ENCODE measurements around the gene SH3PXD2A.

DNA sequence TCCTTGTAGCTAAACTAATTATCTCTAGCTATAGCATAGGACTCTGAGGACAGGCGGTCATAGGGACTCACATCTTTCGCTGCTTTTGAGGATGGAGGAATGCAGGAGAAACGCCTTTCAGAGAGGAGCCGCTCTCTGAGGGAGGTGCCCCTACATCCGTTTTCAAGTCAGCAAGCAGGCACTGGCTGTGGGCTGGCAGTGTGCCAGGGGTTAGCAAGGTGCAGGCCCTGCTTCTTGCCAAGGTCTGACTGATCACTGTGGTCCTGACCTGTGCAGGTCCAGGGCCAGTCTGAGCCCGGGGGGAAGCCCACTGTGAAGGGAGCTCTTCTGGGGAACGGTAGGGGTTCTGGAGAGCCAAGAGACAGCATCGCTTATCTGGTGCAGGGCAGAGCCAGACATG lies 89.4 kb downstream of the SH3PXD2A start:
- TF ChIP-seq, protein P1, sequence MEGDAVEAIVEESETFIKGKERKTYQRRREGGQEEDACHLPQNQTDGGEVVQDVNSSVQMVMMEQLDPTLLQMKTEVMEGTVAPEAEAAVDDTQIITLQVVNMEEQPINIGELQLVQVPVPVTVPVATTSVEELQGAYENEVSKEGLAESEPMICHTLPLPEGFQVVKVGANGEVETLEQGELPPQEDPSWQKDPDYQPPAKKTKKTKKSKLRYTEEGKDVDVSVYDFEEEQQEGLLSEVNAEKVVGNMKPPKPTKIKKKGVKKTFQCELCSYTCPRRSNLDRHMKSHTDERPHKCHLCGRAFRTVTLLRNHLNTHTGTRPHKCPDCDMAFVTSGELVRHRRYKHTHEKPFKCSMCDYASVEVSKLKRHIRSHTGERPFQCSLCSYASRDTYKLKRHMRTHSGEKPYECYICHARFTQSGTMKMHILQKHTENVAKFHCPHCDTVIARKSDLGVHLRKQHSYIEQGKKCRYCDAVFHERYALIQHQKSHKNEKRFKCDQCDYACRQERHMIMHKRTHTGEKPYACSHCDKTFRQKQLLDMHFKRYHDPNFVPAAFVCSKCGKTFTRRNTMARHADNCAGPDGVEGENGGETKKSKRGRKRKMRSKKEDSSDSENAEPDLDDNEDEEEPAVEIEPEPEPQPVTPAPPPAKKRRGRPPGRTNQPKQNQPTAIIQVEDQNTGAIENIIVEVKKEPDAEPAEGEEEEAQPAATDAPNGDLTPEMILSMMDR (IDR thresholded peaks at IDR 0.05), result no peak
- TF ChIP-seq POLR2AphosphoS5 (IDR thresholded peaks at IDR 0.05), result no peak
- no peak for TF ChIP-seq EP300 (IDR thresholded peaks at IDR 0.05)
